DND-41 (cell line): Measurements from ENCODE around the gene ETFA.

Experiments used
- CTCF ChIP-seq: IDR thresholded peaks from 2 replicates; pipeline ENCODE4 v1.5.1; 2012; ENCODE audit warnings: borderline replicate concordance, low read length, moderate library complexity, mild to moderate bottlenecking; ENCODE audit not compliant: poor library complexity, severe bottlenecking; ENCODE audit errors: extremely low read depth
- EZH2 ChIP-seq: IDR thresholded peaks from 3 replicates; pipeline ENCODE4 v1.6.1; 2012; ENCODE audit warnings: borderline replicate concordance, low read depth, mild to moderate bottlenecking, moderate library complexity, low read length, inconsistent platforms; ENCODE audit not compliant: severe bottlenecking

- no peak for TF ChIP-seq CTCF
- TF ChIP-seq EZH2 = no peak
Observed at GRCh38 chr15:76203346-76204108, 107.7 kb downstream of the ETFA start.
